H1 (cell line): ENCODE measurements around the gene UBASH3A. TPM values are rescaled to one million over a fixed set of nuclear protein-coding genes. Genes with fewer than 3 reads are reported as not detected.

ENCODE experiments used
- CTCF ChIA-PET: fragments of 300-600 bp; sonication (Branson Sonifier 250); formaldehyde crosslinking; loops from one replicate; lab custom pipeline; 2021; ENCODE audit not compliant: partially characterized antibody; lab: Charles Lee
- POLR2A ChIA-PET: fragments of 300-600 bp; sonication (Branson Sonifier 250); formaldehyde crosslinking; loops from one replicate; lab custom pipeline; 2021; ENCODE audit warnings: inconsistent platforms; ENCODE audit not compliant: partially characterized antibody; lab: Charles Lee
- DNase-seq, 2 experiments: peaks; one replicate each; pipeline versions ENCODE4 v3.0.0 to v3.0.0-alpha.2; 2010 to 2022; ENCODE audit warnings: low spot score in 2 of 2, low read depth in 1 of 2, mixed read lengths in 1 of 2
- FAIRE-seq: peaks from 2 replicates; lab custom pipeline; 2011; peaks lifted over from hg19 to GRCh38; lab: Jason Lieb, UNC
- H2AFZ ChIP-seq: 2 replicates; pipeline ENCODE4 v1.8.1; 2012; ENCODE audit warnings: low read length, inconsistent platforms
- H2AK5ac ChIP-seq: 2 replicates; pipeline ENCODE4 v1.6.1; 2013; ENCODE audit warnings: low read depth, low read length
- H2BK120ac ChIP-seq: replicated peaks from 2 replicates; pipeline ENCODE3; 2013; ENCODE audit warnings: low read depth, low read length, inconsistent platforms
- H2BK12ac ChIP-seq: 2 replicates; pipeline ENCODE4 v1.6.1; 2013; ENCODE audit warnings: low read depth, low read length
- H2BK15ac ChIP-seq: 2 replicates; pipeline ENCODE4 v1.6.1; 2013; ENCODE audit warnings: low read length
- H2BK20ac ChIP-seq: 2 replicates; pipeline ENCODE4 v1.6.1; 2013; ENCODE audit warnings: low read length
- H2BK5ac ChIP-seq: 2 replicates; pipeline ENCODE4 v1.6.1; 2013; ENCODE audit warnings: low read depth, low read length
- H3K14ac ChIP-seq: 2 replicates; pipeline ENCODE4 v1.6.1; 2013; ENCODE audit warnings: inconsistent platforms; ENCODE audit not compliant: insufficient read length
- H3K18ac ChIP-seq: 2 replicates; pipeline ENCODE4 v1.6.1; 2013; ENCODE audit warnings: low read length; ENCODE audit errors: extremely low read depth
- H3K23ac ChIP-seq: 2 replicates; pipeline ENCODE4 v1.6.1; 2013; ENCODE audit warnings: inconsistent platforms; ENCODE audit not compliant: insufficient read length
- H3K23me2 ChIP-seq: 2 replicates; pipeline ENCODE4 v1.6.1; 2013; ENCODE audit warnings: low read depth, low read length
- H3K27ac ChIP-seq: 2 replicates; pipeline ENCODE4 v1.6.1; 2011; ENCODE audit warnings: low read depth, low read length, inconsistent platforms
- H3K27me3 ChIP-seq, 4 experiments: replicated peaks in 1 of 4; 1 replicate in 1 of 4; 2 replicates in 3 of 4; pipeline versions ENCODE4 v1.6.1 to v1.8.1; 2011 to 2013; ENCODE audit warnings: low read length in 3 of 4, mild to moderate bottlenecking in 3 of 4, inconsistent platforms in 2 of 4, mixed read lengths in 2 of 4, moderate library complexity in 1 of 4; ENCODE audit not compliant: control insufficient read depth in 3 of 4, insufficient read depth in 3 of 4; ENCODE audit errors: extremely low read depth in 1 of 4
- H3K36me3 ChIP-seq, 4 experiments: 2 replicates each; pipeline versions ENCODE4 v1.6.1 to v1.8.1; 2011 to 2013; ENCODE audit warnings: mild to moderate bottlenecking in 4 of 4, low read length in 3 of 4, moderate library complexity in 2 of 4, control low read depth in 1 of 4, inconsistent platforms in 1 of 4; ENCODE audit not compliant: insufficient read depth in 4 of 4, control insufficient read depth in 2 of 4
- H3K4ac ChIP-seq: replicated peaks from 2 replicates; pipeline ENCODE3; 2013; ENCODE audit warnings: low read length, low read depth, mixed read lengths, inconsistent platforms; ENCODE audit not compliant: insufficient read length
- H3K4me1 ChIP-seq, 4 experiments: replicated peaks in 1 of 4; 1 replicate in 1 of 4; 2 replicates in 3 of 4; pipeline versions ENCODE4 v1.6.1 to v1.8.1; 2011 to 2013; ENCODE audit warnings: low read length in 3 of 4, inconsistent platforms in 2 of 4, mixed read lengths in 1 of 4; ENCODE audit not compliant: insufficient read depth in 4 of 4, control insufficient read depth in 3 of 4
- H3K4me2 ChIP-seq, 2 experiments: 2 replicates each; pipeline versions ENCODE4 v1.6.1 to v1.8.1; 2011 to 2013; ENCODE audit warnings: low read depth in 2 of 2, low read length in 2 of 2, control low read depth in 1 of 2, inconsistent platforms in 1 of 2, mild to moderate bottlenecking in 1 of 2; ENCODE audit not compliant: insufficient read depth in 1 of 2
- H3K4me3 ChIP-seq, 4 experiments: fragments of 200-600, 300-600 bp in 1 of 4; sonication (generic), shearing (Covaris generic), sonication (Bioruptor Twin) in 1 of 4; 2 replicates each; pipeline versions ENCODE4 v1.5.1 to v1.8.1; 2011 to 2016; ENCODE audit warnings: low read length in 4 of 4, low read depth in 3 of 4, control low read depth in 2 of 4, inconsistent platforms in 2 of 4, mild to moderate bottlenecking in 2 of 4, mixed read lengths in 1 of 4, moderate library complexity in 1 of 4; ENCODE audit not compliant: insufficient read depth in 2 of 4; ENCODE audit errors: extremely low read depth in 1 of 4
- H3K56ac ChIP-seq: replicated peaks from 2 replicates; pipeline ENCODE3; 2013; ENCODE audit warnings: low read depth, mild to moderate bottlenecking, mixed read lengths, low read length, inconsistent platforms; ENCODE audit not compliant: insufficient read length
- H3K79me1 ChIP-seq: 2 replicates; pipeline ENCODE4 v1.6.1; 2013; ENCODE audit warnings: low read depth, low read length, control low read depth
- H3K79me2 ChIP-seq, 2 experiments: 2 replicates each; pipeline versions ENCODE4 v1.6.1 to v1.8.1; 2012 to 2013; ENCODE audit warnings: low read length in 2 of 2, mild to moderate bottlenecking in 2 of 2, inconsistent platforms in 1 of 2; ENCODE audit not compliant: insufficient read depth in 2 of 2, control insufficient read depth in 1 of 2
- H3K9ac ChIP-seq, 4 experiments: replicated peaks in 1 of 4; 1 replicate in 1 of 4; 2 replicates in 3 of 4; pipeline versions ENCODE4 v1.6.1 to v1.8.1; 2011 to 2013; ENCODE audit warnings: low read depth in 3 of 4, low read length in 3 of 4, control low read depth in 2 of 4, mild to moderate bottlenecking in 2 of 4, moderate library complexity in 2 of 4, inconsistent platforms in 1 of 4; ENCODE audit errors: extremely low read depth in 1 of 4
- H3K9me3 ChIP-seq, 2 experiments: 2 replicates each; pipeline versions ENCODE4 v1.6.1 to v1.8.1; 2012 to 2013; ENCODE audit warnings: mild to moderate bottlenecking in 2 of 2, moderate library complexity in 2 of 2, control low read depth in 1 of 2, inconsistent platforms in 1 of 2, low read depth in 1 of 2, low read length in 1 of 2, mixed read lengths in 1 of 2; ENCODE audit not compliant: insufficient read depth in 2 of 2
- H4K20me1 ChIP-seq, 2 experiments: replicated peaks in 1 of 2; 2 replicates each; pipeline versions ENCODE3 to v1.8.1; 2011 to 2013; ENCODE audit warnings: inconsistent platforms in 2 of 2, low read length in 2 of 2, mild to moderate bottlenecking in 1 of 2; ENCODE audit not compliant: insufficient read depth in 2 of 2, control insufficient read depth in 1 of 2
- H4K5ac ChIP-seq: 2 replicates; pipeline ENCODE4 v1.6.1; 2013; ENCODE audit warnings: low read length, low read depth, mixed read lengths, inconsistent platforms; ENCODE audit not compliant: insufficient read length
- H4K8ac ChIP-seq: 2 replicates; pipeline ENCODE4 v1.8.0; 2013; ENCODE audit warnings: mild to moderate bottlenecking, moderate library complexity, low read length, inconsistent platforms; ENCODE audit not compliant: insufficient read depth; ENCODE audit errors: extremely low read depth
- H4K91ac ChIP-seq: replicated peaks from 2 replicates; pipeline ENCODE3; 2013; ENCODE audit warnings: low read length, mixed read lengths, inconsistent platforms; ENCODE audit not compliant: insufficient read length
- NRF1 ChIP-seq: IDR thresholded peaks from 2 replicates; pipeline ENCODE4 v1.6.1; 2011; ENCODE audit warnings: mild to moderate bottlenecking, low read depth, low read length, improper control_type of control experiment
- TEAD4 ChIP-seq: IDR thresholded peaks from 2 replicates; pipeline ENCODE4 v1.6.1; 2012; ENCODE audit warnings: low read depth, low read length, inconsistent platforms, mixed read lengths
- WGBS, 2 experiments: shearing (Covaris generic) in 1 of 2; methylation state at CpG; one replicate each; pipeline versions ENCODE4 v1.1.6 to v1.1.7; 2013 to 2015; ENCODE audit warnings: low lambda C conversion rate in 2 of 2, mixed read lengths in 2 of 2, inconsistent platforms in 1 of 2, low coverage in 1 of 2, missing lambda C conversion rate in 1 of 2; ENCODE audit not compliant: insufficient replicate concordance in 2 of 2, insufficient coverage in 1 of 2, insufficient read length in 1 of 2; ENCODE audit errors: extremely low coverage in 1 of 2, missing lambda C conversion rate in 1 of 2; 5-methylcytosine and 5-hydroxymethylcytosine counted together
- polyA plus RNA-seq, 7 experiments: library from polyadenylated mRNA; depleted of rRNA in 3 of 7; stranded (reverse) in 5 of 7; unstranded in 2 of 7; fragments of >200 nt in 5 of 7; fragments of 200-250 nt in 2 of 7; gene quantifications; 1 replicate in 5 of 7; 2 replicates in 1 of 7; 4 replicates in 1 of 7; pipeline versions ENCODE4 v1.2.1 to v1.2.3, GENCODE V29; 2011 to 2013; ENCODE audit warnings: missing spikeins in 2 of 7, mixed read lengths in 2 of 7
- total RNA-seq: library from RNA; stranded (reverse); fragmentation: NEBNext Ultra II Directional; extraction: Animal tissue kit (Norgen Biotek cat#: 25700); gene quantifications from 2 replicates; pipeline ENCODE4 v1.2.1, GENCODE V29; 2021

The UBASH3A gene
- total and polyA plus RNA-seq, 2 of the 8 experiments (the other 6 are each of a cell fraction or from before 2014, with no cell fraction given): not detected

- POLR2A ChIA-PET: no interaction called here
- Histone ChIP-seq H2BK15ac (no peak overlapping the region), H3K9me3 (no peaks in the 10 kb centered on the region), H3K4me3 (no peak overlapping the region), H3K4ac (no peak overlapping the region), H3K36me3 (no peaks in the 10 kb centered on the region), H4K91ac (no peak overlapping the region), H3K18ac (no peak overlapping the region; the same call in 1 of the 2 replicates), H3K23me2 (peaks cover 6% of the 10 kb centered on the region), H3K79me2 (no peaks in the 10 kb centered on the region), H4K8ac (peak overlapping the region; percentile 57; the same call in 1 of the 2 replicates), H2BK120ac (no peak overlapping the region), H3K14ac (no peak overlapping the region), H3K4me1 (peaks cover 0 to 3% (median 1%) of the 10 kb centered on the region in 4 experiments; a peak in 3 of 7 replicates), H2BK20ac (no peak overlapping the region), H3K23ac (no peak overlapping the region), H2AFZ (peak overlapping the region; percentile 72; the same call in 1 of the 2 replicates), H3K27me3 (no peaks in the 10 kb centered on the region), H3K9ac (no peak overlapping the region), H3K27ac (no peak overlapping the region), H3K56ac (no peak overlapping the region), H4K5ac (no peak overlapping the region), H3K79me1 (no peaks in the 10 kb centered on the region), H2BK5ac (no peak overlapping the region), H2BK12ac (no peak overlapping the region), H4K20me1 (peaks cover 0 to 3% of the 10 kb centered on the region in 2 experiments), H3K4me2 (no peak overlapping the region), H2AK5ac (no peak overlapping the region)
- CTCF ChIA-PET: interaction anchor here (0.5 to 1.3 kb wide), 6 partner anchors 11 to 403 kb away, joined by 3 to 7 read pairs (median 4); partner anchors contain the start of gene UBASH3A
- FAIRE-seq: no peak
- DNase-seq: no peak
- 88% methylated on average over 20 of the region's 27 CpGs; no CpG with 5 or more reads in 1 of the 2 experiments for WGBS, 2 experiments
- TF ChIP-seq NRF1 (no peak), TEAD4 (no peak)
Observed at GRCh38 chr21:42414928-42415769, 11.4 kb downstream of the UBASH3A start.
